Prostate gland (tissue), 2 donors: ENCODE data around the gene CHTF18. TPM values are rescaled to one million over a fixed set of nuclear protein-coding genes. Genes with fewer than 3 reads are reported as not detected.

Source experiments
- DNase-seq: peaks from one replicate; pipeline ENCODE4 v3.0.0-alpha.2; 2019; ENCODE audit warnings: low spot score
- H3K27ac ChIP-seq, 2 donors: fragments of 200-600 bp; sonication (generic); 2 replicates each; pipeline ENCODE4 v1.5.1; 2017 to 2019
- H3K27me3 ChIP-seq: fragments of 200-600 bp; sonication (generic); replicated peaks from 2 replicates; pipeline ENCODE4 v1.5.1; 2019; ENCODE audit not compliant: insufficient read depth
- H3K36me3 ChIP-seq, 2 donors: fragments of 200-600 bp; sonication (generic); 1 replicate in 1 of 2; 2 replicates in 1 of 2; pipeline versions ENCODE4 v1.5.1 to v1.8.1; 2017 to 2019
- H3K4me1 ChIP-seq: fragments of 200-600 bp; sonication (generic); replicated peaks from 2 replicates; pipeline ENCODE4 v1.5.1; 2019
- H3K4me3 ChIP-seq, 2 donors: fragments of 200-600 bp; sonication (generic); 2 replicates each; pipeline ENCODE4 v1.5.1; 2017 to 2019
- H3K9me3 ChIP-seq: fragments of 200-600 bp; sonication (generic); 2 replicates; pipeline ENCODE4 v1.5.1; 2017
- POLR2A ChIP-seq: fragments of 450-650 bp; IDR thresholded peaks from one replicate; pipeline ENCODE4 v1.6.1; 2016; ENCODE audit warnings: antibody characterized with exemption, mild to moderate bottlenecking
- POLR2AphosphoS5 ChIP-seq: sonication (generic); formaldehyde crosslinking; IDR thresholded peaks from one replicate; pipeline ENCODE4 v1.6.1; 2017; ENCODE audit warnings: antibody characterized with exemption
- WGBS: methylation state at CpG from one replicate; pipeline ENCODE4 v1.1.5; 2018; 5-methylcytosine and 5-hydroxymethylcytosine counted together
- intact Hi-C: fragments of 100-400 bp; cut with DNase I; formaldehyde crosslinking; loops from one replicate; pipeline ENCODE4 v1.14.2; 2022
- total RNA-seq, 2 donors: library from RNA; depleted of rRNA; stranded (reverse); fragments of >200 nt; gene quantifications; one replicate each; pipeline ENCODE4 v1.1.0, GENCODE V29; 2016
- TF ChIP-seq, protein P1 (sequence below), 4 experiments: fragments of 200-600 bp in 2 of 4; fragments of 450-650 bp in 2 of 4; sonication (generic) in 2 of 4; IDR thresholded peaks; 1 replicate in 3 of 4; 2 replicates in 1 of 4; pipeline ENCODE4 v1.5.1; 2016 to 2019; ENCODE audit warnings: antibody characterized with exemption in 4 of 4, mild to moderate bottlenecking in 2 of 4, moderate library complexity in 2 of 4

Gene CHTF18
- total RNA-seq, 2 donors from 2014 or later: 7.8 to 57.5 TPM

DNA sequence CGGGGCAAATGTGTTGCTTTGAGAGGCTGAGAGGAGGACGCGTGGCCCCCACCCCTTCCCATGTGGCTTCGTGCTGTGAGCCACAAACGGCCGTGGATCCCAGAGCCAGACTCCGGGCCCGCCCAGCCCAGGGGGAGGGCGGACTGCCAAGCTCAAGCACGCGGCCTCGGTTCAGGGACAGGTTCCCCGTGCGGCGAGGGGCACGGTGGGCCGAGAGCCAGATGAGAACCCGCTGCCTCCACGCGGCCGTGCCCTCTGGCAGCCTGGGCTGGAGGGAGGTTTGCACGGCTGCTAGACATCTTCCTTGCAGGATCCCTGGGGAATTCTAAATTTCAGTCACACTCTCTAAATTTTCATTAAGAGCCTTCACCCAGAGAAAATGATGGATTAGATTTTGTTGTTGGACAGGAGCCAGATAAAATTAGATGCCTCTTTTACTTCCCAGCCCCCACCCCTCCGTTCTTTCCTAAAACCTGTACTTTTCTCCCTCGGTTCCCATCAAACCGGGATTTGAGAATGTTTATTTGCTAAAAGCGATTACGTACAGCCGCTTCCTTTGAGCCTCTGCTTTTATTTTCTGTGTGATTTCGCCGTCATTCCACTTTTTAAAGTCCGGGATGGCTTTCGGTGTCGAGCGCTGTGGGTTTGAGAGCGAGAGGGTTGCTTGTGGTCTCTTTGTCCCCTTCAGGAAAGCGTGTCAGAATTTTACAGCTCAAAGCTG, 37.1 kb downstream of the CHTF18 start:
- intact Hi-C loops: no loop called here
- TF ChIP-seq, protein P1, sequence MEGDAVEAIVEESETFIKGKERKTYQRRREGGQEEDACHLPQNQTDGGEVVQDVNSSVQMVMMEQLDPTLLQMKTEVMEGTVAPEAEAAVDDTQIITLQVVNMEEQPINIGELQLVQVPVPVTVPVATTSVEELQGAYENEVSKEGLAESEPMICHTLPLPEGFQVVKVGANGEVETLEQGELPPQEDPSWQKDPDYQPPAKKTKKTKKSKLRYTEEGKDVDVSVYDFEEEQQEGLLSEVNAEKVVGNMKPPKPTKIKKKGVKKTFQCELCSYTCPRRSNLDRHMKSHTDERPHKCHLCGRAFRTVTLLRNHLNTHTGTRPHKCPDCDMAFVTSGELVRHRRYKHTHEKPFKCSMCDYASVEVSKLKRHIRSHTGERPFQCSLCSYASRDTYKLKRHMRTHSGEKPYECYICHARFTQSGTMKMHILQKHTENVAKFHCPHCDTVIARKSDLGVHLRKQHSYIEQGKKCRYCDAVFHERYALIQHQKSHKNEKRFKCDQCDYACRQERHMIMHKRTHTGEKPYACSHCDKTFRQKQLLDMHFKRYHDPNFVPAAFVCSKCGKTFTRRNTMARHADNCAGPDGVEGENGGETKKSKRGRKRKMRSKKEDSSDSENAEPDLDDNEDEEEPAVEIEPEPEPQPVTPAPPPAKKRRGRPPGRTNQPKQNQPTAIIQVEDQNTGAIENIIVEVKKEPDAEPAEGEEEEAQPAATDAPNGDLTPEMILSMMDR (IDR thresholded peaks at IDR 0.05): no peak
- TF ChIP-seq POLR2A (no peak), POLR2AphosphoS5 (no peak)
- no peak overlapping the region for H3K27ac ChIP-seq
- H3K9me3 ChIP-seq: no peaks in the 10 kb centered on the region
- no peaks in the 10 kb centered on the region for H3K36me3 ChIP-seq
- H3K4me3 ChIP-seq: no peak overlapping the region
- H3K27me3 ChIP-seq: no peaks in the 10 kb centered on the region
- H3K4me1 ChIP-seq: no peaks in the 10 kb centered on the region
- 9% methylated on average over 35 of the region's 36 CpGs for WGBS
- DNase-seq: no peak

DNA sequence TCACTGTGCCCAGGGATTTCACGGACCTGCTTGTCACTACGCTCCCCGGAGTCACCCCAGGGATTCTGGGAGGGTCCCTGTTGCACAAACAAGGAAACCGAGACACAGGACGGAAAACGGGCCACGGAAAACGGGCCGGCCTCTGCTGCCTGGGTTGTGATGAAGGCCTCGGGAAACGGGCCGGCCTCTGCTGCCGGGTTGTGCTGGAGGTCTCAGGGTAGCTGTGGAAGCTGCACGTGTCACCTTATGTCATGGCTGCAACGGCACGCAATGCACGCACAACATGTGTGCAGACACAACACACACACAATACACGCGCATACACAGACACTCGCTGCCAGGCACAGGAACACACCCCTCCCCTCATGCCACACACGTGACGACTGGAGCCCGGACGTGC, 39.1 kb downstream of the CHTF18 start:
- DNase-seq: no peak
- Histone ChIP-seq H3K36me3 (no peaks in the 10 kb centered on the region), H3K4me3 (no peak overlapping the region), H3K27me3 (no peaks in the 10 kb centered on the region), H3K27ac (no peak overlapping the region), H3K4me1 (no peaks in the 10 kb centered on the region), H3K9me3 (no peaks in the 10 kb centered on the region)
- intact Hi-C loops: no loop called here
- TF ChIP-seq, protein P1 (IDR thresholded peaks at IDR 0.05): no peak
- TF ChIP-seq POLR2AphosphoS5 (no peak), POLR2A (no peak)
- 87% methylated on average over 24 of the region's 24 CpGs for WGBS

DNA sequence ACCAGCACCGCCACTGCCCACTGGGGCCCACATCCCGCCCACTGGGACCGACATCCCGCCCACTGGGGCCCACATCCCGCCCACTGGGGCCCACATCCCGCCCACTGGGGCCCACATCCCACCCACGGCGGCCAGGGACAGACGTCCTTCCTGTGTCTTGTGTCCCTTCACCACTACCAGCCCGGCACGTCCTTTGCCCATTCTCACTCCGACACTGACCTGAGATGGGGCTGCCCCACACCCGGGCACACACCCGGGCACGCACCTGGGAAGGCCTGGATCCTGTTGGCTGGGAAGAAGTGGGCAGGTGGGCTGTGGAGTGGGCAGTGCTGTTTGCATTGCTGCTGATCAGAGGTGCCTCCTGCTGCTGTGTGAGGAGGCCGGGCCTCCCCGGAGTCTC, 40.5 kb downstream of the CHTF18 start:
- TF ChIP-seq, protein P1 (IDR thresholded peaks at IDR 0.05): no peak
- TF ChIP-seq POLR2AphosphoS5 (no peak), POLR2A (no peak)
- DNase-seq: no peak
- intact Hi-C loops: no loop called here
- H3K4me3 ChIP-seq: no peak overlapping the region
- no peaks in the 10 kb centered on the region for H3K4me1 ChIP-seq
- WGBS: 90% methylated on average over 17 of the region's 17 CpGs
- no peak overlapping the region for H3K27ac ChIP-seq
- no peaks in the 10 kb centered on the region for H3K9me3 ChIP-seq
- no peaks in the 10 kb centered on the region for H3K36me3 ChIP-seq
- H3K27me3 ChIP-seq: no peaks in the 10 kb centered on the region

DNA sequence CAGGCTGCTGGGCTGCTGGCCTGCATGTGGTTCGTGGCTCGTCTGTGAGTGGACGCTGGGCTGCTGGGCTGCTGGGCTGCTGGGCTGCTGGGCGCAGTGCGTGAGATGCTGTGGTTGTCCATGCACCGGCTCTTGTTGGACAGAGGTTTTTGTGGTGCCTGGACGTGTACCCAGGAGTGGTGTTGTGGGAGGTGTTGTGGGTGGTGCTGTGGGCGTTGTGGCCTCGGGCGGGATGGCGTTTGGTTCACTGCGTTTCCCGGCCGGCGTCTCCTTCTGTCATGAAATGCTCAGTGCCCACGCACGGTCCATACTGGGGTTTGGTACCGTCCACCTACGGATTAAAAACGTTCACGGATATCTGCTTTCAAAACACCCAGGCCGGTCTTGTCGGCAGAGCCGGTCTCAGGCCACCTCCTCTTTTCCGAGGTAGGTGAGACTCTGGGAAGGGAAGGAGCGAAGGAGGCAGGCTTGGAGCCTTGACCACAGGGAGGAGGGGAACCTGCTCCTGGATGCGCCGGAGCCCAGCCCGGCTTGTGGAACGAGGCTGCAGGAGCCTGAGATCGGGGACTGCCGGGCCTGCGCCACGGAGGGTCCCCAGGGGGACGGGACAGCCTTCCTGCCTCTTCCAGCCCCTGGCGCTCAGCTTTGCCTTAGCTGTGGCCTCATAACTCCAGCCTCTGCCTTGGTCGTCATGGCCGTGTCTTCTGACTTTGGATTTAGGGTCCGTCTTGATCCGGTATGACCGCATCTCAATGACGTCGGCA, 41.9 kb downstream of the CHTF18 start:
- intact Hi-C loops: no loop called here
- no peaks in the 10 kb centered on the region for H3K36me3 ChIP-seq

More for the DNA sequence above, 41.9 kb downstream of the CHTF18 start:
- WGBS: 85% methylated on average over 43 of the region's 43 CpGs
- no peak for DNase-seq
- H3K4me3 ChIP-seq: no peak overlapping the region
- H3K27me3 ChIP-seq: no peaks in the 10 kb centered on the region
- no peaks in the 10 kb centered on the region for H3K9me3 ChIP-seq
- TF ChIP-seq POLR2A: no peak
- no peak for TF ChIP-seq POLR2AphosphoS5
- TF ChIP-seq, protein P1 (IDR thresholded peaks at IDR 0.05): no peak
- H3K27ac ChIP-seq: no peak overlapping the region
- H3K4me1 ChIP-seq: no peaks in the 10 kb centered on the region
